DND-41 (cell line): ENCODE results near the gene CCDC89.
"Not testable (repeated sequence)": the region's sequence is repeated elsewhere in the genome, so short reads cannot be mapped to it uniquely, and the experiment has no call there.

ENCODE experiments used
- ATAC-seq: fragments of 200-7000 bp; cut with Tn5 transposase; 3 replicates; pipeline ENCODE4 v1.9.1; 2021; ENCODE audit warnings: low read depth; ENCODE audit not compliant: insufficient read depth
- DNase-seq: peaks from one replicate; pipeline ENCODE4 v3.0.0-alpha.2; 2020
- H2AFZ ChIP-seq: 2 replicates; pipeline ENCODE4 v1.6.0; 2012; ENCODE audit warnings: low read depth, low read length
- H3K27ac ChIP-seq: 2 replicates; pipeline ENCODE4 v1.5.1; 2012; ENCODE audit warnings: low read length, inconsistent platforms
- H3K27me3 ChIP-seq: fragments of 200-600 bp; sonication (generic); 2 replicates; pipeline ENCODE4 v1.6.0; 2012; ENCODE audit warnings: low read length, mild to moderate bottlenecking, inconsistent platforms; ENCODE audit not compliant: insufficient read depth, poor library complexity
- H3K36me3 ChIP-seq: 2 replicates; pipeline ENCODE4 v1.5.1; 2012; ENCODE audit warnings: low read length, inconsistent platforms; ENCODE audit not compliant: insufficient read depth
- H3K4me1 ChIP-seq: 2 replicates; pipeline ENCODE4 v1.5.1; 2012; ENCODE audit warnings: mild to moderate bottlenecking, low read length; ENCODE audit not compliant: insufficient read depth
- H3K4me2 ChIP-seq: 2 replicates; pipeline ENCODE4 v1.6.0; 2012; ENCODE audit warnings: mild to moderate bottlenecking, moderate library complexity, low read length, inconsistent platforms; ENCODE audit not compliant: insufficient read depth
- H3K4me3 ChIP-seq, 2 experiments: fragments of 200-600 bp in 1 of 2; shearing (Covaris generic) in 1 of 2; 2 replicates each; pipeline ENCODE4 v1.5.1; 2012 to 2016; ENCODE audit warnings: inconsistent platforms in 2 of 2, low read length in 2 of 2, mild to moderate bottlenecking in 2 of 2, low read depth in 1 of 2, moderate library complexity in 1 of 2
- H3K79me2 ChIP-seq: 2 replicates; pipeline ENCODE4 v1.6.0; 2012; ENCODE audit warnings: low read length, inconsistent platforms; ENCODE audit not compliant: insufficient read depth
- H3K9ac ChIP-seq: 2 replicates; pipeline ENCODE4 v1.6.0; 2012; ENCODE audit warnings: low read depth, mild to moderate bottlenecking, inconsistent platforms, low read length, moderate library complexity
- H3K9me3 ChIP-seq: 2 replicates; pipeline ENCODE4 v1.5.1; 2012; ENCODE audit warnings: low read length, moderate library complexity, mild to moderate bottlenecking, inconsistent platforms; ENCODE audit not compliant: insufficient read depth, severe bottlenecking
- H4K20me1 ChIP-seq: 2 replicates; pipeline ENCODE4 v1.6.0; 2012; ENCODE audit warnings: low read length; ENCODE audit not compliant: insufficient read depth
- EZH2 ChIP-seq: IDR thresholded peaks from 3 replicates; pipeline ENCODE4 v1.6.1; 2012; ENCODE audit warnings: borderline replicate concordance, low read depth, mild to moderate bottlenecking, moderate library complexity, low read length, inconsistent platforms; ENCODE audit not compliant: severe bottlenecking
- TF ChIP-seq, protein P1 (sequence below): IDR thresholded peaks from 2 replicates; pipeline ENCODE4 v1.5.1; 2012; ENCODE audit warnings: borderline replicate concordance, low read length, moderate library complexity, mild to moderate bottlenecking; ENCODE audit not compliant: poor library complexity, severe bottlenecking; ENCODE audit errors: extremely low read depth

CCDC89 gene

DNA sequence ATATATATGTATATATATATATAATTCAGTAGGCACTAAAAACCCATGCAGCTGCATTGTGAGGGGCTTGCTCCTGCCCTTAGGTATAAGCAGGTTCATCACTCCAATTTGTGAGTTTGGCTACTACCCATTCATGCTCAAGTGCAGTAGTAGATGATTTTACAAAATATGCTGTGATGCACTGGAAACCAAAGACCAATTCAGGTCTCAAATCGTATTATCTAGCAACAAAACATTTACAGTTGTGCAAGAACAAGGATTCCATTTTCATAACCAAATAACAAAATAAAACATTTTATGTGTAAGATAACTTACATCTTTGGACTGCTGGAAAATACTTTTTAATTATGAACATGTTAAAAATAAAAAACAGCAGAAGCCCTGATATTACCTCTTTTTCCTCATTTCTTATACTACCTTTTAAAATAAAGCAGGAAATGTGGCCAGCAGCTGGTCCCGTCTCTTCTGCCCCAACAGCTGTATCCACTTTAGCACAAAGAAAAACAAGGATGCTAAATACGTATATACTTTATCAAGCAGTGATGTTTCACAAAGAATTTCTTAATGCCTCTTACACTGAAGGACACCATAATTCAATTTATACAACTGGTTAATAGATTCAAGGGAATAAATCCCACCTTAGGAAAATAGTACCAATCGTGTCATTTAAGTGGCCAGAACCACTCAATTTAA, 23.9 kb downstream of the CCDC89 start:
- Histone ChIP-seq H3K9me3 (no peaks in the 10 kb centered on the region), H3K4me2 (peak overlapping the region; percentile 93), H3K36me3 (peaks cover 68% of the 10 kb centered on the region), H4K20me1 (peaks cover 53% of the 10 kb centered on the region), H3K9ac (peak overlapping the region; percentile 100), H3K27ac (peak overlapping the region; percentile 13; the same call in 1 of the 2 replicates), H3K27me3 (no peaks in the 10 kb centered on the region), H2AFZ (no peak overlapping the region), H3K4me1 (peaks cover 57% of the 10 kb centered on the region), H3K79me2 (peaks cover 81% of the 10 kb centered on the region), H3K4me3 (peak overlapping the region; percentile 75 to 82; a peak in 3 of 4 replicates)
- no peak for TF ChIP-seq EZH2
- TF ChIP-seq, protein P1, sequence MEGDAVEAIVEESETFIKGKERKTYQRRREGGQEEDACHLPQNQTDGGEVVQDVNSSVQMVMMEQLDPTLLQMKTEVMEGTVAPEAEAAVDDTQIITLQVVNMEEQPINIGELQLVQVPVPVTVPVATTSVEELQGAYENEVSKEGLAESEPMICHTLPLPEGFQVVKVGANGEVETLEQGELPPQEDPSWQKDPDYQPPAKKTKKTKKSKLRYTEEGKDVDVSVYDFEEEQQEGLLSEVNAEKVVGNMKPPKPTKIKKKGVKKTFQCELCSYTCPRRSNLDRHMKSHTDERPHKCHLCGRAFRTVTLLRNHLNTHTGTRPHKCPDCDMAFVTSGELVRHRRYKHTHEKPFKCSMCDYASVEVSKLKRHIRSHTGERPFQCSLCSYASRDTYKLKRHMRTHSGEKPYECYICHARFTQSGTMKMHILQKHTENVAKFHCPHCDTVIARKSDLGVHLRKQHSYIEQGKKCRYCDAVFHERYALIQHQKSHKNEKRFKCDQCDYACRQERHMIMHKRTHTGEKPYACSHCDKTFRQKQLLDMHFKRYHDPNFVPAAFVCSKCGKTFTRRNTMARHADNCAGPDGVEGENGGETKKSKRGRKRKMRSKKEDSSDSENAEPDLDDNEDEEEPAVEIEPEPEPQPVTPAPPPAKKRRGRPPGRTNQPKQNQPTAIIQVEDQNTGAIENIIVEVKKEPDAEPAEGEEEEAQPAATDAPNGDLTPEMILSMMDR: no peak
- DNase-seq (no peak), ATAC-seq (no peak)

DNA sequence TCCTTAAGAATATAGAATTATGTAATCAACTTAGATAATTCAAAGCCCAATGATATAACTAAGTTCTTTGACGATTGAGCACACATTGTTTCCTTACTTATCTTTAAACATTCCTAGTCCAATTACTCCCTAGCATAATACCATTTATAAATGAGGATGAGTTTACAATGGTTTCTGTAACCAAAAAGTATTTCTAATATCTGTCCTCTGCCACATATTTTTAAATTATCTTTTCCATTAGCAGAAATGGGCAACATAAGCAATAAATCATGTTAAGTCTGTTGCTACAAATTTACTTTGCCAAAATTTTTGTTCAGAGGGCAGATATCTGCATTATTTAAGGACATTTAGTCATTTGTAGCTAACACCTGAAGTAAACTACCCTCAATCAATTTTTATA, 27.8 kb downstream of the CCDC89 start:
- peaks cover 65% of the 10 kb centered on the region for H4K20me1 ChIP-seq
- H3K4me2 ChIP-seq: no peak overlapping the region
- H2AFZ ChIP-seq: no peak overlapping the region
- peaks cover 82% of the 10 kb centered on the region for H3K36me3 ChIP-seq
- H3K27me3 ChIP-seq: no peaks in the 10 kb centered on the region
- peaks cover 78% of the 10 kb centered on the region for H3K79me2 ChIP-seq
- no peaks in the 10 kb centered on the region for H3K9me3 ChIP-seq
- no peak overlapping the region for H3K27ac ChIP-seq
- H3K9ac ChIP-seq: no peak overlapping the region
- ATAC-seq (no peak), DNase-seq (no peak)
- TF ChIP-seq, protein P1: no peak
- TF ChIP-seq EZH2: no peak
- H3K4me1 ChIP-seq: peaks cover 47% of the 10 kb centered on the region
- no peak overlapping the region for H3K4me3 ChIP-seq

DNA sequence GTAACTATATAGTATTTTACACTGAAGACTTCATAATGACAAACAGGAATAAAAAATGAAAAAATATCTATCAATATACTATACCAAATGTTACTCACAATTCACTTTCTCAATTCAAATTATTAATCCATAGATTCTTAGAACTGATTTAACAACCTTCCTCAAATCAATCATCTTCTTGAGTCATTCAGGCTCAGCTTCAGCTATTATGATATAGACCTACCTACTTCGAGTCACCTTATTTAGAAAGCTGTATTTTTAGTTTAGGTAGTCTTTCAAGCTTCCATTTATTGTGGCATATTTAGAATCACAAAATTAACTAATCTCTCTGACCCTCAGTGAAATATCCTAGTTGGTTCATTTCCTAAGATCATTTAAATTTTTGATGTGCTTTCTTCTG, 29.2 kb downstream of the CCDC89 start:
- Histone ChIP-seq H3K4me3 (no peak overlapping the region), H3K27ac (no peak overlapping the region), H3K79me2 (peaks cover 64% of the 10 kb centered on the region), H3K36me3 (peaks cover 71% of the 10 kb centered on the region), H2AFZ (no peak overlapping the region), H3K9ac (no peak overlapping the region), H3K27me3 (no peaks in the 10 kb centered on the region), H3K9me3 (no peaks in the 10 kb centered on the region), H3K4me2 (no peak overlapping the region), H4K20me1 (peaks cover 53% of the 10 kb centered on the region; the same call in 1 of the 2 replicates), H3K4me1 (peaks cover 33% of the 10 kb centered on the region)
- DNase-seq (no peak), ATAC-seq (no peak)
- TF ChIP-seq, protein P1: no peak
- no peak for TF ChIP-seq EZH2

DNA sequence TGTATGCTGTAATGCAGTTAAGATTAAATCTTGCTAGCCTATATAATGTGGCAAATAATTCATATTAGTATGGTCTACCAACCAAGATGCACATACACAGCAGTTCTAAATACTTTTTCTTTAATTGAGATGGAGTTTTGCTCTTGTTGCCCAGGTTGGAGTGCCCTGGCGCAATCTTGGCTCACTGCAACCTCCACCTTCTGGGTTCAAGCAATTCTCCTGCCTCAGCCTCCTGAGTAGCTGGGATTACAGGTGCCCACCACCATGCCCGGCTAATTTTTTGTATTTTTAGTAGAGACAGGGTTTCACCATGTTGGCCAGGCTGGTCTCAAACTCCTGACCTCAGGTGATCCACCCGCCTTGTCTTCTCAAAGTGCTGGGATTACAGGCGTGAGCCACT, 31.7 kb downstream of the CCDC89 start:
- not testable (repeated sequence) for ATAC-seq, H3K9me3 ChIP-seq, H3K4me3 ChIP-seq, H3K4me2 ChIP-seq, H2AFZ ChIP-seq, DNase-seq, H3K9ac ChIP-seq, H3K27me3 ChIP-seq, H3K27ac ChIP-seq
- peaks cover 58% of the 10 kb centered on the region for H3K79me2 ChIP-seq
- peaks cover 20% of the 10 kb centered on the region for H3K4me1 ChIP-seq
- peaks cover 33% of the 10 kb centered on the region; the same call in 1 of the 2 replicates for H4K20me1 ChIP-seq
- H3K36me3 ChIP-seq: peaks cover 55% of the 10 kb centered on the region
